PFSK-1 (cell line): ENCODE data around the gene TXNIP.
A peak's percentile ranks its signal among the peaks of the same experiment; 100 is the strongest.

Source experiments
- POLR2AphosphoS5 ChIP-seq: IDR thresholded peaks from 2 replicates; pipeline ENCODE4 v1.6.1; 2012; ENCODE audit warnings: low read depth, mild to moderate bottlenecking, control low read depth, low read length, moderate library complexity
- SIN3A ChIP-seq: IDR thresholded peaks from 2 replicates; pipeline ENCODE4 v1.6.1; 2012; ENCODE audit warnings: mild to moderate bottlenecking, low read length, moderate library complexity, borderline replicate concordance; ENCODE audit not compliant: insufficient read depth

DNA sequence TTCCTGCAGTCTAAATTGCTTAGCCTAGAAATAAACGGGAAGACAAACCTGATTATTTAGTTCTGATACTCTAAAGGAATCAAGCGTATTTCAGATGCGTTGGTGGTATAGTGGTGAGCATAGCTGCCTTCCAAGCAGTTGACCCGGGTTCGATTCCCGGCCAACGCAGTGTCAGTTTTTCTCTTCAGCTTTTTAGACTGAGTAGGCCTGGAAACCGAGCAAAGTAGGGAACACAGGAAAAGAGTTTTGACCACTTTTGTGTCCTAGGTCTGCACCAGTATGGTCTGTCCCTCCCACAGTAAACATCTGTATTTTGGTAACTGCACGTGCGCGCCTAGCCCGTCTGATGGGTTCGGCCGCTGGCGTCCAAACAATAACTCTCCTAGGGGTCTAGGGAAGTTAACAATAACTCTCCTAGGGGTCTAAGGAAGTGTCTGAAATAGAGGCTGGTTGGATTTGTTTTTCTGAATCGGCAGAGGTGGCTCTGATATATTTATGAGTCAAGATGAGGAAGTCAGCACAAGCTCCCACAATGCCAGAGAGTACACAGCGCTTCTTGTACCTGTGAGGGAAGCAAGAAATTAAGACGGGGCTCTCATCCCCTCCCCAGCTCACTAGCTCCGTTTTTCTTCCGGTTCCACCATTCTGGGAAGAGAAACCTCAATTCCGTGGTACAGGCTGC, 40.7 kb upstream of the TXNIP start:
- no peak for TF ChIP-seq POLR2AphosphoS5
- peak; percentile 85; the same call in 1 of the 2 replicates for TF ChIP-seq SIN3A
